GM13977 (cell line): ENCODE measurements around the gene TAF3.

ENCODE experiments used
- DNase-seq: peaks from one replicate; pipeline ENCODE4 v3.0.0; 2012; ENCODE audit warnings: low spot score
- in situ Hi-C: fragments of 300-500 bp; cut with MboI; formaldehyde crosslinking; loops from one replicate; pipeline ENCODE4 v1.12.0; 2022; ENCODE audit warnings: low sequenced_read_pairs, low pct_unique_long_range_greater_than_20kb, mixed read lengths, inconsistent platforms; ENCODE audit not compliant: unreplicated experiment
- TF ChIP-seq, protein P1 (sequence below): IDR thresholded peaks from 2 replicates; pipeline ENCODE4 v1.5.1; 2012; ENCODE audit warnings: mild to moderate bottlenecking, control low read depth; ENCODE audit not compliant: insufficient read depth; ENCODE audit errors: extremely low read depth, missing control alignments

TAF3 gene

GRCh38 chr10:8063128-8063908 lies 245.0 kb downstream of the TAF3 start:
- in situ Hi-C loops = no loop called here
- TF ChIP-seq, protein P1, sequence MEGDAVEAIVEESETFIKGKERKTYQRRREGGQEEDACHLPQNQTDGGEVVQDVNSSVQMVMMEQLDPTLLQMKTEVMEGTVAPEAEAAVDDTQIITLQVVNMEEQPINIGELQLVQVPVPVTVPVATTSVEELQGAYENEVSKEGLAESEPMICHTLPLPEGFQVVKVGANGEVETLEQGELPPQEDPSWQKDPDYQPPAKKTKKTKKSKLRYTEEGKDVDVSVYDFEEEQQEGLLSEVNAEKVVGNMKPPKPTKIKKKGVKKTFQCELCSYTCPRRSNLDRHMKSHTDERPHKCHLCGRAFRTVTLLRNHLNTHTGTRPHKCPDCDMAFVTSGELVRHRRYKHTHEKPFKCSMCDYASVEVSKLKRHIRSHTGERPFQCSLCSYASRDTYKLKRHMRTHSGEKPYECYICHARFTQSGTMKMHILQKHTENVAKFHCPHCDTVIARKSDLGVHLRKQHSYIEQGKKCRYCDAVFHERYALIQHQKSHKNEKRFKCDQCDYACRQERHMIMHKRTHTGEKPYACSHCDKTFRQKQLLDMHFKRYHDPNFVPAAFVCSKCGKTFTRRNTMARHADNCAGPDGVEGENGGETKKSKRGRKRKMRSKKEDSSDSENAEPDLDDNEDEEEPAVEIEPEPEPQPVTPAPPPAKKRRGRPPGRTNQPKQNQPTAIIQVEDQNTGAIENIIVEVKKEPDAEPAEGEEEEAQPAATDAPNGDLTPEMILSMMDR = no peak

GRCh38 chr10:8063935-8064334 lies 245.6 kb downstream of the TAF3 start:
- TF ChIP-seq, protein P1 = no peak
- in situ Hi-C loops = no loop called here
- no peak for DNase-seq

More at GRCh38 chr10:8063128-8063908, 245.0 kb downstream of the TAF3 start:
- no peak for DNase-seq

- DNase-seq = no peak
- in situ Hi-C loops = no loop called here
- TF ChIP-seq, protein P1 = no peak
Measured at GRCh38 chr10:8064436-8064835, 246.1 kb downstream of the TAF3 start.

DNA sequence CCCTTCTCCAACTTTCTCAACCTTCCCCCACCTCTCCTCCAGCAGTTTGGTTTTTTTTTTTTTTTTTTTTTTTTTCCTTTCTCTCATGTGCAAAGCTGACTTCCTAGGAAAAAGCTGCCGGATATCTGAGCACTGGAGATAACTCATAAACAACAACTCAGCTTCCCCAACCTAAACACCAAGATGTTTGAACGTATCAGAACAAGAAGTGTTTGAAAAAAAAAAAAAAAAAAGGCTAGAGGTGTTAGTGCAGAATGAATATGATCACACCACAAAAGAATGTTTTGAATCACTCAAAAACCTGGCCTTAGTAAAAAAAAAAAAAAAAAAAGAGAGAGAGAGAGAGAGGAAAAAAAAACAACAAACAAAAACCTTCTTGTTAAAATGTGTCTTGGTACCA lies 247.3 kb downstream of the TAF3 start:
- TF ChIP-seq, protein P1 = no peak
- in situ Hi-C loops = no loop called here
- DNase-seq = no peak

DNA sequence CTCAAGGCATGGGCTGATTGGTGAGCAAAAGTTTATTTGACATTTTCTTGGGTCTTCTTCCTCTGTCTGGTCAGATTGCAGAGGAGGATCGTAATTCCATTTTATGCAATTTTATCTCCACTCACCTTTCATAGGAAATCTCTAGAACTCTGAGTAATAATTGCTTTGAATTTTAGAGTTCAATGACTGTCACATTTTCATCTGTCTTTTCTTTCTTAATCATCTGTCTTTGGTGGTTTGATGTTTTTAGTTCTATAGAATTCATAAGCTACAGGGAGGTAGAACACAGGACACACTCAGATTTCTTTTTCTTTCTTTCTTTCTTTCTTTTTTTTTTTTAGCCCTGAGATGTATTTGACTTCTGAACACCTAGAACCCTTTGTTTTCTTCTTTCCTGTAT lies 247.8 kb downstream of the TAF3 start:
- in situ Hi-C loops = no loop called here
- TF ChIP-seq, protein P1 = no peak
- DNase-seq = no peak
